ENCODE data around the gene ZNF653. TPM values are rescaled to one million over a fixed set of nuclear protein-coding genes. Genes with fewer than 3 reads are reported as not detected.
"Not testable (repeated sequence)": the region's sequence is repeated elsewhere in the genome, so short reads cannot be mapped to it uniquely, and the experiment has no call there.

ZNF653 gene
- total RNA-seq, 1 donor: 5.9 TPM

DNA sequence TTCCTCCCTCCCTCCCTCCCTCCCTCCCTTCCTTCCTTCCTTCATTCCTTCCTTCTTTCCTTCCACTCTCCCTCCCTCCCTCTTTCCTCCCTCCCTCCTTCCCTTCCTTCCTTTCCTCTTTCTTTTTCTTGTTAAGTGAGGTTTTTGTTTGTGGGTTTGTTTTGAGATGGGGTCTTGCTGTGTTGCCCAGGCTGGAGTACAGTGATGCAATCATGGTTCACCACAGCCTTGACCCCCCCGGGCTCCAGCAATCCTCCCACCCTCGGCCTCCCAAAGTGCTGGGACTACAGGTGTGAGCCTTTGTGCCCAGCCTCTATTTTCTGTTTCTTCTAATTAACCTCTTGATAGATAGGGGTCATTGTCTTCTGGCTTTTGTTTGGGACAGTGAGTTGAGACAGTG lies 44.2 kb downstream of the ZNF653 start:
- TF ChIP-seq, protein P1, sequence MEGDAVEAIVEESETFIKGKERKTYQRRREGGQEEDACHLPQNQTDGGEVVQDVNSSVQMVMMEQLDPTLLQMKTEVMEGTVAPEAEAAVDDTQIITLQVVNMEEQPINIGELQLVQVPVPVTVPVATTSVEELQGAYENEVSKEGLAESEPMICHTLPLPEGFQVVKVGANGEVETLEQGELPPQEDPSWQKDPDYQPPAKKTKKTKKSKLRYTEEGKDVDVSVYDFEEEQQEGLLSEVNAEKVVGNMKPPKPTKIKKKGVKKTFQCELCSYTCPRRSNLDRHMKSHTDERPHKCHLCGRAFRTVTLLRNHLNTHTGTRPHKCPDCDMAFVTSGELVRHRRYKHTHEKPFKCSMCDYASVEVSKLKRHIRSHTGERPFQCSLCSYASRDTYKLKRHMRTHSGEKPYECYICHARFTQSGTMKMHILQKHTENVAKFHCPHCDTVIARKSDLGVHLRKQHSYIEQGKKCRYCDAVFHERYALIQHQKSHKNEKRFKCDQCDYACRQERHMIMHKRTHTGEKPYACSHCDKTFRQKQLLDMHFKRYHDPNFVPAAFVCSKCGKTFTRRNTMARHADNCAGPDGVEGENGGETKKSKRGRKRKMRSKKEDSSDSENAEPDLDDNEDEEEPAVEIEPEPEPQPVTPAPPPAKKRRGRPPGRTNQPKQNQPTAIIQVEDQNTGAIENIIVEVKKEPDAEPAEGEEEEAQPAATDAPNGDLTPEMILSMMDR (IDR thresholded peaks at IDR 0.05; ENCODE audit: insufficient read depth, low read length): no peak

DNA sequence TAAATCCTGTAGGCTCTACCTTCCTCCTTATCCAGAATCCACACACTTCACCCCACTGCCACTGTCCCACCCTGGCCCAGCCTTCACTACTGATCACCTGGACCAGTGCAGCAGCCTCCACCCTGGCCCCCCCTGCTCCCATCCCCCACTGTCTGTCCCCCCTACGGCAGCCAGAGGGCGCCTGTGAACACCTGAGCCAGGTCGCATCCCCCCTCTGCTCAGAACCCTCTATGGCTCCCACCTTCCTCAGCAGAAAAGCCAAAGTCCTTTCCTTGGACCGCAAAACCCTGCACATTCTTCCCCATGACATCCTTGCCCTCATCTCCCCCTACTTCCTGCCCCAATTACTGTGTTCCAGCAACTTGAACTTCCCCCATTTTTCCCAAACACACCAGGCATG lies 45.4 kb downstream of the ZNF653 start:
- TF ChIP-seq, protein P1 (IDR thresholded peaks at IDR 0.05; ENCODE audit: insufficient read depth, low read length): peak; percentile 29
- H3K4me3 ChIP-seq (ENCODE audit: low read depth, low read length): no peak overlapping the region
- DNase-seq (ENCODE audit: low read depth): no peak

More for the DNA sequence above, 44.2 kb downstream of the ZNF653 start:
- no peak overlapping the region for H3K4me3 ChIP-seq (ENCODE audit: low read depth, low read length)
- no peak for DNase-seq (ENCODE audit: low read depth)

DNA sequence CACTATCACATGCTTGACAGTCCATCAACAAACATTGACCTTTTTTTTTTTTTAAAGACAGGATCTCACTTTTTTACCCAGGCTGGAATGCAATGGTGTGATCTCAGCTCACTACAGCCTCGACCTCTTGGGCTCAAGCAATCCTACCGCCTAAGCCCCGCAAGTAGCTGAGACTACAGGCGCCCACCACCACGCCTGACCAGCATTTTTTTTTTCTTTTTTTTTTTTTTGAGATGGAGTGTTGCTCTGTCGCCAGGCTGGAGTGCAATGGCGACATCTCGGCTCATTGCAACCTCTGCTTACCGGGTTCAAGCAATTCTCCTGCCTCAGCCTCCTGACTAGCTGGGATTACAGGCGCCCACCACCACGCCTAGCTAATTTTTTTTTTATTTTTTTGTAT lies 46.7 kb downstream of the ZNF653 start:
- not testable (repeated sequence) for H3K4me3 ChIP-seq (ENCODE audit: low read depth, low read length); DNase-seq (ENCODE audit: low read depth)

DNA sequence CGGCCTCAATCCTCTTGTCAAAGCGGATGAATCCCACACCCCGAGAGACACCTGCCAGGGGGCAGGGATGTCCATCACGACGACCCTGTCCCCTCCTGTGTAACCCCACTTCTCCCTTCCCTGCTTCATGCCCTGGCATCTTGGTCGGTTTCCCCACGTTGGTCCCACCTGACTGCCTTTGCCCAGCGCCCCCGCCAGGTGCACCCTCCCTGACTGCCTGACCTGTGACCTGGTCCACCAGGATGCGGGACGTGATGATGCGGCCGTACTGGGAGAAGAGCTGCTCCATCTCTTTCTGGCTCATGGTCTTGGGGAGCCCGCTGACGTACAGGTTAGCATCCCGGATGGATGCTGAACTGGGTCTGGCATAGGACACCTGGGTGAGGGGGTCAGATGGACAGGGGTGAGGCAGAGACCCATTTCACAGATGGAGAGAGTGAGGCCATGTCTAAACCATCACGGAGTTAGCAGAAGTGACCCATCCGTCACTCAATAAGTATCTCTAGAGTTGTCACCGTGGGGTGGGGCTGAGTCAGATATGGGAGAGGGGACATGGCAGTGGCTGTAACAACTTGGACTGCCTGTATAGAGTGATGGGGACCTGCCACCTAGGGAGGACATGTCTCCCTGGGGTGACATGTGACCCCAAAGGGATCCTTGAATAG lies 47.3 kb downstream of the ZNF653 start:
- H3K4me3 ChIP-seq (ENCODE audit: low read depth, low read length): no peak overlapping the region
- TF ChIP-seq, protein P1 (IDR thresholded peaks at IDR 0.05; ENCODE audit: insufficient read depth, low read length): no peak
- no peak for DNase-seq (ENCODE audit: low read depth)

DNA sequence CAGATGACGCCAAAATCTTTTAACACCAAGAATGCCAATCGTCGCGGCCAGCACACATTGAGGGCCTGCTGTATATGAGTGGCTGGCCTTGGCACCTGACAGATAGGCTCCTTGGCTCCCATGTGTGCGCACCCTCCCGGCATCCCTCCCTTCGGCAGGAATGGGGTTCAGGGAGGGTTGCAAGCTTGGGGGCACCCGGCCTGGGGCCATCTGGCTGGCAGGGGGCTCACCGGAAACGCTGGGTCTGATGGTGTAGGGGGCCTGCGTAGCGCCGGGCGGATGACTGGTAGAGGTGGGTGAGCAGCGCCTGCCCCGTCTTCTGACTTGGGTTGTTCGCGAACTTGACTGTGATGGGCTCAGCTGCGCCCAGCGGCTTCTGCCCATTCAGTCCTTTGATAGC lies 47.8 kb downstream of the ZNF653 start:
- H3K4me3 ChIP-seq (ENCODE audit: low read depth, low read length): no peak overlapping the region
- TF ChIP-seq, protein P1 (IDR thresholded peaks at IDR 0.05; ENCODE audit: insufficient read depth, low read length): no peak
- DNase-seq (ENCODE audit: low read depth): no peak

DNA sequence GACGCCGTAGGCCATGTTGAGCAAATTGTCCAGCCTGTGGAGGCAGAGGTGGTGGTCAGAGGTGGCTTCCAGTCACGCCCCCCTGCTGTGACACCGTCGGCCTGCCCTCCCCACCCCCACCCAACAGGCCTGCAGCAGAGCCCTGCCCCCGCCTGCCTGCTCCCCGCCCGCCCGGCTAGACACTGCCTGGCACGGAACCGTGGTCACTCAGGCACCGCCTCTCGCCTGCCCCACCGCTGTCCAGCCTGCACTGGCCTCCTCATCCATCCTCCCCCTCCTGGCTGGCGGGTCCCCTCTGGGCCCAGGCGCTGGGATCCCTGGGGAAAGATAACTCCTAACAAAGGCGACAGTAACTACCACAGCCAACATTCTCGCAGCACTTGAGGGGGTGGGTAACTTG lies 48.5 kb downstream of the ZNF653 start:
- H3K4me3 ChIP-seq (ENCODE audit: low read depth, low read length): no peak overlapping the region
- TF ChIP-seq, protein P1 (IDR thresholded peaks at IDR 0.05; ENCODE audit: insufficient read depth, low read length): no peak
- DNase-seq (ENCODE audit: low read depth): no peak

DNA sequence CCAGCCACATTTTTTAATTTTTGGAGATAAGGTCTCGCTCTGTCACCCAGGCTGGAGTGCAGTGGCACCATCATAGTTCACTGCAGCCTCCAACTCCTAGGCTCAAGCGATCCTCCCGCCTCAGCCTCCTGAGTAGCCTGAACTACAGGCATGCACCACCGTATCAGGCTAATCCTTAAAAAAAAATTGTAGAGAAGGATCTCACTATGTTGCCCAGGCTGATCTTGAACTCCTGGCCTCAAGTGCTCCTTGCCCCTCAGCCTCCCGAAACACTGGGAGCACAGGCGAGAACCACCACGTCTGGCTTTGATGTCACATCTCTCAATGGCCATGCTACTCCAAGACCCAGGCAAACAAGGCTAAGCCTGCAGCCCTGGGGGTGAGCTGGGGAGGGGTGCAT lies 49.0 kb downstream of the ZNF653 start:
- TF ChIP-seq, protein P1 (IDR thresholded peaks at IDR 0.05; ENCODE audit: insufficient read depth, low read length): no peak
- DNase-seq (ENCODE audit: low read depth): no peak
- H3K4me3 ChIP-seq (ENCODE audit: low read depth, low read length): no peak overlapping the region

DNA sequence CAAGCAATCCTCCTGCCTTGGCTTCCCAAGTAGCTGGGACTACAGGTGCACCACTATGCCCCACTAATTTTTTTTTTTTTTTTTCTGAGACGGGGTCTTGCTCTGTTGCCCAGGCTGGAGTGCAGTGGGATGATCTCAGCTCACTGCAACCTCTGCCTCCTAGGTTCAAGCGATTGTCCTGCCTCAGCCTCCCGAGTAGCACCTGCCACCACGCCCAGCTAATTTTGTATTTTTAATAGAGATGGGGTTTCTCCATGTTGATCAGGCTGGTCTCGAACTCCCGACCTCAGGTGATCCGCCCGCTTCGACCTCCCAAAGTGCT lies 50.4 kb downstream of the ZNF653 start:
- not testable (repeated sequence) for H3K4me3 ChIP-seq (ENCODE audit: low read depth, low read length); DNase-seq (ENCODE audit: low read depth)
